Effector CD4-positive, alpha-beta T cell (primary cell): ENCODE data around the gene SMAD3.

Experiments used
- DNase-seq: peaks from one replicate; pipeline ENCODE4 v3.0.0-alpha.2; 2020

Gene SMAD3

DNA sequence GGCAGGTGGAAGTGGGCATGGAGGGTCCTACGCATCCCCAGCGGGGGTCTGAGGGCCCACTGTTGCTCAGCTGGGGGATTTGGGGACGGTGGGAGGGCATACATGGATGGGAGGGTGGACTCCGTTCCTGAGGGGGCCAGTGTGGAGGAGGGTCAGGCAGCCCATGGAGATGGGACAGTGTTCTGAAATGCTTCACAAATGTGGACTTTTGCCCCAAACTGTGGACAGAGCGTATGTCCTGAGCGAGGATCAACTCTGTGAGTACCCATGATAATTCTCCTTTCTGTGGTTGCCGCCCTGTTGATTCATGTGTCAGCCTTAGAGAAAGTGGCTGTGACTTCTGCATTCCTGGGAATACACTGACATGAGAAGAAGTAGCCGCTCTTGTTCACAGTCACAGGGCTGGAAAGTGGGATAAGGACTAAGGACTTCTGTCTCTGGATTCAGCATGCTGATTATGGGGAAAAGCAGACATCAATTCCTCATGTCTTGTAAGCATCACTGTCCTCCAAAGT, 33.4 kb downstream of the SMAD3 start:
- DNase-seq, result no peak

- no peak for DNase-seq
These were observed 34.9 kb downstream of the SMAD3 start for GRCh38 chr15:67100124-67100791.

DNA sequence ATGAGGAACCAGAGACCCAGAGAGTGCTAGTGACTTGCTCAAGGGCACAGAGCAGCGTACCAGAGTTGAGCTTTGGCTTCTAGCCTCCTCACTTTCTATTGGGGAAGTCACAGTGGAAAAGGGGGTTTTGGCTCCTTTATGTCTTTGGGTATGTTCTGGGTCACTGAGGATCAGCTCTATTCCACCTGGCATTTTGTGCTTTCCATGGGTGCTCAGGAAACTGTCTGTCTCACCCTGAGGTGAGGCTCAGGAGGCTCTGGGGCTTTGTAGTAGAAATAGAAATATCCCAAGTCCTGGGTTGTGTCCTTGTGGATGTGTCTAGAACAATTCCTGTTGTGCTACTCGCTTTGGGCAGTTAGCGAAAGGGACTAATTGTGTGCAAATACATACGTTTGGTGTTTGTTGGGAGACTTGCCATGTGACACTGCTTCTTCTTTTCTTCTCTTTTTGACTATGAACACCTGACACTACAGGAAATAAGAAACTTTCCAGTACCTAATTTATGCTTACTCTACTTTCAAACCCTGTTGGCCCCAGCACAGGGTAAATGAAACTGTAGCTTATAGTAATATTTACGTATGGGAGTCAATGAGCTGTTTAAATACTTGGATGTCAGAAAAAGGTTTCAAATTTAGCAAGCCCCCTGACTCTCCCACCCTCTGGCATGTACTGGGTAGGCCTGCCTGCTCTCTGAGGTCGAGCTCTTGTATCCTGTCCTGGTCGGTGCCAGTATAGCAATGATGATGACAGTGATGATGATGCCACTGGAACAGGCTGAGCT, 35.6 kb downstream of the SMAD3 start:
- no peak for DNase-seq

- no peak for DNase-seq
These were observed 36.7 kb downstream of the SMAD3 start for GRCh38 chr15:67101911-67102598.

DNA sequence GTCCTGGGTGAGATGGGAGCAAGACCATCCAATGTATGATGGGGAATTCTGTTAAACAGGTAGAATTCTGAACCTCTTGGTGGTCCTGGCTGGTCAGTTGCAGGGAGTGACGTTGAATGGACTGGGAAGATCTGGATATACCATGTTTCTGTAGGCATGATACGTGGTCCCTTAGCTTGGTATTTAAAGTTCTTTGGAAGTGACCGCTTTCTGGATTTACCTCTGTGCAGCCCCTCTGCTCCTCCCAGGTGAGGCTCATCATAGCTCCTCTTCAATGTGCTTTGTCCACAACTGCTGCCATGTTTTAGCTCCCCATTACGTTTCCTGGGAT, 37.2 kb downstream of the SMAD3 start:
- DNase-seq, result no peak

DNA sequence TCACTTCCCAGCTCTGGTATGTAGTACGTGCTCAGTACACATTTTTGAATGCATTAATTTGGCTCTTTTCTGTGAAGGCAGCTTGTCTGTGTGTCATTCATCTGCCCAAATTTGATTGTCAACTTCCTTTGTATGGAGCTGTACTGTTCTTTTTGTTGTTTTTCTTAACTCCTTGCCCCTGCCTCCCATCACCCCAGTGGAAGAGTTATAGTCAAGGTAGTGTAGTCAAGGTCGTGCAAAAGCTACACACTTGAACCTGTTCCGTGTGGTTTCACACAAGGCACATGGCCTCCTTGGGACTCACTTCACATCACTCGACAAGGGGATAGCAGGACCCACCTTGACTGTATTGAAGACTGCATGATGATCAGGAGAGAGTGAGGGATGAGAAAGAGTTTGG, 37.6 kb downstream of the SMAD3 start:
- DNase-seq, result no peak

- DNase-seq, result no peak
These were observed 38.0 kb downstream of the SMAD3 start for GRCh38 chr15:67103432-67103831.

DNA sequence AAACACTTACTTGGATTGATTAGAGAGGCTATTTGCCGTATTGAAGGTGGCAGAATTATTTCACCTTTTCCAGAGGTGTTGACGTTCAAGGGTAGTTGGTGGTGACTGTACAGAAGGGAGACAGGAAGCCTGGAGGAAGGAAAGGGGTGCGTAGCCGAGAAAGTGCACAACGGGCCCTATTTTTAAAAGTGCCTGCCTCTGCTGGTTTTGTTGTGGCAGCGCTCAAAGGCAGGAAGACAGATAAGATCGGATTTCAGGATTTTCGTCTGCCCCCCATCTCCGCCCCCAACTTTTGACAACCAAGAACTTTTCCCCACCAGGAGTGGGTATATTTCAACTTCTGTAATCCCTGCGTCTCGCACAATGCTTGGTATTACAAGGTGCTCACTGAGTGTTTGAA, 38.5 kb downstream of the SMAD3 start:
- no peak for DNase-seq

DNA sequence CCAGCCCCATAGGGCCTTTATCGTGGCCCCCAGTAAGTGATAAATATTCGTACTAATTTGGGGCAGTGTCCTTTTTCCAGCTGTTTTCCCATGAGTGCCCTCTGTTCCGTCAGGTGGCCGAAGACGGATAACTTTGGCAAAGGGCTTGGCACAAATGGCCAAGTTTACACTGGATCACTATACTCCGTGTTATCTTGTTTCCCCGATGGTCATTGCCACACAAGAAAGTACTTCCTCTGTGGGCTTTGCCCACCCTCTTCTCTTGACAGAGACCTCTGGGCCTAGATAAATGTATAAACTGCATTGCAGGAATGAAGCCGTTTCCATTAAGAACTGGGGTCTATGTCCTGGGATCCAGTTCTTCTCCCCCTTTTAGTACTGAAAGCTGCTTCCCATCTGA, 39.1 kb downstream of the SMAD3 start:
- DNase-seq, result no peak

- no peak for DNase-seq
These were observed 39.9 kb downstream of the SMAD3 start for GRCh38 chr15:67105065-67105951.

DNA sequence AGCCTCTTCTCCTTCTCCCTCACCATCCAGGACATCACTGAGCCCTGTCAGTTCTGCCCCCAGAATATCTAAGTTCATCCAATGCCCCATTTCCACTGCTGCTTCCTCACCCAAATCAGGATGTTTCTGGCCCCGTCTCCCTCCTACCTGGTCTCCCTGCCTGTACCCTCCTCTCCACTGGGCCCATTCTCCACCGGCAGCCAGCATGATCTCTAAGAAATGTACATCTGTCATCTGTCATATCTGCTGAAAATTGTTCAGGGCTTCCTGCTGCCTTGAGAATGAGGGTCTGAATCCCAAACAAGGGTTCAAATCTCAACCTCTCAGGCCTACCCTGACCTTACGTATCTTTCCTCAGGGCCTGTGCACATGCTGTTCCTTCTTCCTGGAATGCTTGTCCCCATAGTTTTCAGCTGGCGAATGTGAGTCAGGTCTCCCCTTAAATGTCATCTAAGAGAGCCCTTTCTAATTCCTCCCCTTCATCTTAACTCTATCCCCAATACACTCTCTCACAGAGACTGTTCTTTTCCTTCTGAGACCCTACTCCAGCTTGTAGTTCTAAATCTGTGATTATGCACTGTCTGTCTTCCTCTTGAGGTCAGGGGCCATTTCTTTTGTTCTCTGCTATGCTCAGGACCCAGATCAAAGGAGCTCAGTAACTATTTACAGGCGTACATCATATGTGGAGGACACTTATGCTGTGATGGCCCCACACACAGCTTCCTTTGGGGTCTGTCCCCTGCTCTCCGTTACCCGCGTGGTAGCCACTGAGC, 40.8 kb downstream of the SMAD3 start:
- DNase-seq, result no peak

GRCh38 chr15:67106764-67107013, 41.3 kb downstream of the SMAD3 start:
- DNase-seq, result no peak

- DNase-seq, result no peak
These were observed 41.8 kb downstream of the SMAD3 start for GRCh38 chr15:67107014-67107812.

DNA sequence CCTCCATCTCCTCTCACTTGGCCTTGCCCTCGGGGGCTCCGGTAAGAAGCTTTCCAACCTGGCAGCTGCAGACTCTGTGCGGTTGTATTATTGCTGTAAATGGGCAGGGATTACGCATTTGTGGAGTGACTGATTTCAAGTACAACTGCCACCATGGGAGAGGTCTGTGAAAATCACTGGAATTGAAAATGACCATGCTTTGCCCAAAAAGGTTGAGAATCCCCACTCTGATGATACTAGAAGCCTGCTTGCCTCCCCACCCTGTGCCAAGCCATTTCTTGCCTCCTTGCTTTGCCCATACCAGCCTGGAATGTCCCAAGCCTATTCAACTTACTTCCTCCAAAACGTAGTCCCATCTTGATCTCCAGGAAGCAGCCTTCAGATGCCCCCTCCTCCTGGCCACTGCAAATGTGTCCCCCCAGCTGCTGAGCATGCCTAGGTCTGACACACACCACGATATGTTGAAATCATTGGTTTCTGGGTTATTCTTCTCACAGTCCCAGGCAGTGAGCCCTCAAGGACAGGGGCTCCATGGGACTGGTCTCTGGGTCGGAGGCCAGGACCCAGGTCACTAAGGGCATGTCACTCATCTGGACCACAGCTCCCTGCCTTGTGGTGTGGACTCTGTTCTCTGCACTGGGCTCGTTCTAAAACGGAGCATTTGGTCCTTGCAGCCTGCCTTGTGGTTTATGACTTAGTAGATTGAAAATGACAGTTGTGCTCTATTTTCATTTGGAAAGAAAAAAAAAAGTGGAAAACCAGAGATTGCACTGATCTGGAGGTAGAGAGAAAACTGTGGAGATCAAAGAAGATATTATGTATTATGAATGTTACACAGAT, 42.9 kb downstream of the SMAD3 start:
- no peak for DNase-seq

- no peak for DNase-seq
These were observed 44.0 kb downstream of the SMAD3 start for GRCh38 chr15:67109141-67110034.

GRCh38 chr15:67110361-67110781, 45.0 kb downstream of the SMAD3 start:
- no peak for DNase-seq

GRCh38 chr15:67110958-67111864, 45.8 kb downstream of the SMAD3 start:
- DNase-seq, result no peak

- DNase-seq, result no peak
These were observed 48.6 kb downstream of the SMAD3 start for GRCh38 chr15:67114046-67114445.
